HEK293T (cell line): ENCODE results near the gene TPT1.
A peak's percentile ranks its signal among the peaks of the same experiment; 100 is the strongest.

ENCODE experiments used
- CTCF ChIA-PET: fragments of 350-600 bp; formaldehyde crosslinking; extraction: SDS; loops from one replicate; lab custom pipeline; 2021; ENCODE audit warnings: antibody characterized with exemption, inconsistent platforms; lab: Yijun Ruan, JAX
- POLR2A ChIA-PET: fragments of 350-600 bp; formaldehyde crosslinking; extraction: SDS; loops from one replicate; lab custom pipeline; 2020; ENCODE audit warnings: antibody characterized with exemption, inconsistent platforms; lab: Yijun Ruan, JAX
- DNase-seq: peaks from one replicate; pipeline ENCODE4 v3.0.0; 2012; ENCODE audit warnings: mixed read lengths; ENCODE audit errors: extremely low spot score
- ARNT ChIP-seq: fragments of 450-650 bp; IDR thresholded peaks from 2 replicates; pipeline ENCODE4 v1.6.1; 2017; ENCODE audit warnings: mild to moderate bottlenecking
- BHLHE40 ChIP-seq: fragments of 450-650 bp; IDR thresholded peaks from 2 replicates; pipeline ENCODE4 v1.6.1; 2016; ENCODE audit warnings: mild to moderate bottlenecking, moderate library complexity, borderline replicate concordance
- CTBP1 ChIP-seq: fragments of 450-650 bp; IDR thresholded peaks from 2 replicates; pipeline ENCODE4 v1.6.1; 2016; ENCODE audit warnings: borderline replicate concordance
- ELF4 ChIP-seq: fragments of 450-650 bp; IDR thresholded peaks from 2 replicates; pipeline ENCODE4 v1.6.1; 2017; ENCODE audit warnings: antibody characterized with exemption
- FOXA1 ChIP-seq: fragments of 450-650 bp; IDR thresholded peaks from 2 replicates; pipeline ENCODE4 v1.6.1; 2016; ENCODE audit warnings: mild to moderate bottlenecking
- FOXK2 ChIP-seq: fragments of 450-650 bp; IDR thresholded peaks from 2 replicates; pipeline ENCODE4 v1.6.1; 2016; ENCODE audit warnings: mild to moderate bottlenecking
- FOXM1 ChIP-seq: fragments of 450-650 bp; IDR thresholded peaks from 2 replicates; pipeline ENCODE4 v1.6.1; 2017; ENCODE audit warnings: mild to moderate bottlenecking, borderline replicate concordance
- HDGF ChIP-seq: fragments of 450-650 bp; IDR thresholded peaks from 2 replicates; pipeline ENCODE4 v1.6.1; 2017; ENCODE audit warnings: antibody characterized with exemption, borderline replicate concordance
- L3MBTL2 ChIP-seq: fragments of 450-650 bp; conservative IDR thresholded peaks from 2 replicates; pipeline ENCODE4 v1.6.1; 2016; ENCODE audit warnings: mild to moderate bottlenecking
- LEF1 ChIP-seq: fragments of 450-650 bp; IDR thresholded peaks from 2 replicates; pipeline ENCODE4 v1.6.1; 2017; ENCODE audit warnings: mild to moderate bottlenecking, borderline replicate concordance
- NFRKB ChIP-seq: fragments of 450-650 bp; IDR thresholded peaks from 2 replicates; pipeline ENCODE4 v1.6.1; 2016; ENCODE audit warnings: mild to moderate bottlenecking, moderate library complexity
- PKNOX1 ChIP-seq: fragments of 450-650 bp; IDR thresholded peaks from 2 replicates; pipeline ENCODE4 v1.6.1; 2016
- SP1 ChIP-seq: fragments of 450-650 bp; IDR thresholded peaks from 2 replicates; pipeline ENCODE4 v1.6.1; 2017
- SUZ12 ChIP-seq: fragments of 450-650 bp; IDR thresholded peaks from 2 replicates; pipeline ENCODE4 v1.6.1; 2016; ENCODE audit warnings: mild to moderate bottlenecking
- TARDBP ChIP-seq: fragments of 450-650 bp; IDR thresholded peaks from 2 replicates; pipeline ENCODE4 v1.6.1; 2016
- ZNF384 ChIP-seq: fragments of 450-650 bp; IDR thresholded peaks from 2 replicates; pipeline ENCODE4 v1.6.1; 2016

The TPT1 gene

GRCh38 chr13:45335397-45336024 is 5.5 kb downstream of the TPT1 start:
- ChIA-PET POLR2A (interaction anchor here (0.6 to 1.2 kb wide), 3 partner anchors 14 to 57 kb away, joined by 3 read pairs; no protein-coding TSS in a partner anchor), CTCF (no interaction called here)
- no peak for TF ChIP-seq ZNF384
- TF ChIP-seq FOXM1 = no peak
- no peak for TF ChIP-seq ARNT
- TF ChIP-seq CTBP1 = no peak
- TF ChIP-seq L3MBTL2 = no peak
- no peak for TF ChIP-seq TARDBP
- no peak for TF ChIP-seq FOXA1
- TF ChIP-seq PKNOX1 = no peak
- TF ChIP-seq BHLHE40 = no peak
- no peak for TF ChIP-seq SUZ12
- no peak for DNase-seq

- DNase-seq = no peak
- POLR2A ChIA-PET = interaction anchor here (1.2 kb wide), 1 partner anchor 58 kb away, joined by 3 read pairs; no protein-coding TSS in a partner anchor
- CTCF ChIA-PET = no interaction called here
- no peak for TF ChIP-seq L3MBTL2
- 0 out of 2 replicates have a peak, but pooled peaks have one; percentile 17 for TF ChIP-seq ELF4
Measured at GRCh38 chr13:45333977-45334922, 6.7 kb downstream of the TPT1 start.

- no peak for DNase-seq
- ChIA-PET POLR2A (interaction anchor here (1.0 kb wide), 1 partner anchor 61 kb away, joined by 4 read pairs; no protein-coding TSS in a partner anchor), CTCF (no interaction called here)
- TF ChIP-seq ELF4 (0 out of 2 replicates have a peak, but pooled peaks have one; percentile 8), FOXK2 (no peak)
Measured at GRCh38 chr13:45333251-45333976, 7.6 kb downstream of the TPT1 start.

GRCh38 chr13:45332831-45333219 is 8.2 kb downstream of the TPT1 start:
- CTCF ChIA-PET = no interaction called here
- TF ChIP-seq SUZ12 (no peak), FOXK2 (no peak), PKNOX1 (no peak), ZNF384 (no peak), HDGF (no peak), ELF4 (no peak), CTBP1 (no peak), BHLHE40 (no peak), FOXA1 (no peak), L3MBTL2 (no peak), LEF1 (no peak)
- POLR2A ChIA-PET = interaction anchor here (1.0 kb wide), 1 partner anchor 61 kb away, joined by 4 read pairs; no protein-coding TSS in a partner anchor
- no peak for DNase-seq

GRCh38 chr13:45332036-45332830 is 8.8 kb downstream of the TPT1 start:
- no peak for TF ChIP-seq ELF4
- TF ChIP-seq BHLHE40 = no peak
- no peak for TF ChIP-seq FOXM1
- no peak for TF ChIP-seq NFRKB
- no peak for TF ChIP-seq SUZ12
- no peak for TF ChIP-seq ZNF384
- ChIA-PET CTCF (no interaction called here), POLR2A (interaction anchor here (1.0 to 1.5 kb wide), 4 partner anchors 9 to 86 kb away, joined by 3 to 5 read pairs (median 4); partner anchors contain the start of genes SLC25A30 and TPT1)
- DNase-seq = no peak

GRCh38 chr13:45331692-45332035 is 9.3 kb downstream of the TPT1 start:
- TF ChIP-seq NFRKB (no peak), L3MBTL2 (no peak), BHLHE40 (no peak), SP1 (no peak), SUZ12 (no peak), CTBP1 (no peak), ARNT (no peak), HDGF (no peak), TARDBP (no peak)
- no peak for DNase-seq
- ChIA-PET POLR2A (interaction anchor here (0.9 to 1.5 kb wide), 5 partner anchors 9 to 285 kb away, joined by 3 to 5 read pairs (median 3); partner anchors contain the start of genes SLC25A30 and TPT1), CTCF (no interaction called here)
